ENCODE results near the gene MTMR3.

- TF ChIP-seq CTCF (conservative IDR thresholded peaks at IDR 0.05; ENCODE audit: low read length), result no peak
- no peak for TF ChIP-seq EZH2phosphoT487 (IDR thresholded peaks at IDR 0.05; ENCODE audit: borderline replicate concordance, low read depth, low read length)
Measured at GRCh38 chr22:29925402-29925801, 42.4 kb downstream of the MTMR3 start.

Data from OCI-LY7 (cell line).